ENCODE data around the gene SH3TC2.

The SH3TC2 gene

GRCh38 chr5:148999741-149000140, 63.1 kb downstream of the SH3TC2 start:
- DNase-seq (ENCODE audit: low read depth), result no peak

GRCh38 chr5:148998174-148998797, 64.6 kb downstream of the SH3TC2 start:
- no peak for DNase-seq (ENCODE audit: low read depth)

GRCh38 chr5:148996270-148996669, 66.6 kb downstream of the SH3TC2 start:
- no peak for DNase-seq (ENCODE audit: low read depth)

GRCh38 chr5:148995791-148996190, 67.1 kb downstream of the SH3TC2 start:
- DNase-seq (ENCODE audit: low read depth), result no peak

GRCh38 chr5:148993283-148993936, 69.5 kb downstream of the SH3TC2 start:
- no peak for DNase-seq (ENCODE audit: low read depth)

GRCh38 chr5:148992265-148992664, 70.6 kb downstream of the SH3TC2 start:
- no peak for DNase-seq (ENCODE audit: low read depth)

GRCh38 chr5:148991566-148991965, 71.3 kb downstream of the SH3TC2 start:
- DNase-seq (ENCODE audit: low read depth), result no peak

GRCh38 chr5:148990817-148991216, 72.0 kb downstream of the SH3TC2 start:
- DNase-seq (ENCODE audit: low read depth), result no peak

GRCh38 chr5:148989567-148989966, 73.3 kb downstream of the SH3TC2 start:
- DNase-seq (ENCODE audit: low read depth), result no peak

GRCh38 chr5:148988328-148988727, 74.5 kb downstream of the SH3TC2 start:
- no peak for DNase-seq (ENCODE audit: low read depth)

GRCh38 chr5:148986636-148987035, 76.2 kb downstream of the SH3TC2 start:
- DNase-seq (ENCODE audit: low read depth), result no peak

- no peak for DNase-seq (ENCODE audit: low read depth)
Measured at GRCh38 chr5:148984345-148984744, 78.5 kb downstream of the SH3TC2 start.

GRCh38 chr5:148981353-148981752, 81.5 kb downstream of the SH3TC2 start:
- DNase-seq (ENCODE audit: low read depth), result no peak

- DNase-seq (ENCODE audit: low read depth), result no peak
Measured at GRCh38 chr5:148980731-148981130, 82.1 kb downstream of the SH3TC2 start.

GRCh38 chr5:148979083-148979723, 83.7 kb downstream of the SH3TC2 start:
- DNase-seq (ENCODE audit: low read depth), result no peak

GRCh38 chr5:148978370-148979082, 84.3 kb downstream of the SH3TC2 start:
- no peak for DNase-seq (ENCODE audit: low read depth)

- DNase-seq (ENCODE audit: low read depth), result no peak
Measured at GRCh38 chr5:148976569-148977381, 86.1 kb downstream of the SH3TC2 start.

GRCh38 chr5:148974642-148975327, 88.1 kb downstream of the SH3TC2 start:
- DNase-seq (ENCODE audit: low read depth), result no peak

- no peak for DNase-seq (ENCODE audit: low read depth)
Measured at GRCh38 chr5:148973455-148973854, 89.4 kb downstream of the SH3TC2 start.

GRCh38 chr5:148972974-148973374, 89.9 kb downstream of the SH3TC2 start:
- DNase-seq (ENCODE audit: low read depth), result no peak

GRCh38 chr5:148972396-148972795, 90.5 kb downstream of the SH3TC2 start:
- no peak for DNase-seq (ENCODE audit: low read depth)

All from activated T-cell treated with anti-CD3 and anti-CD28 coated beads for 48 hours (primary cell).